GM12892 (cell line): Measurements from ENCODE around the gene KRTAP10-3.

Experiments used
- POLR2A ChIP-seq: IDR thresholded peaks from 2 replicates; pipeline ENCODE4 v1.6.1; 2011; ENCODE audit warnings: low read depth, low read length, control low read depth
- POLR2AphosphoS5 ChIP-seq: IDR thresholded peaks from 2 replicates; pipeline ENCODE4 v1.6.1; 2011; ENCODE audit warnings: low read depth, low read length, control low read depth
- TAF1 ChIP-seq: IDR thresholded peaks from 2 replicates; pipeline ENCODE4 v1.6.1; 2011; ENCODE audit warnings: low read depth, mild to moderate bottlenecking, control low read depth, low read length, borderline replicate concordance

DNA sequence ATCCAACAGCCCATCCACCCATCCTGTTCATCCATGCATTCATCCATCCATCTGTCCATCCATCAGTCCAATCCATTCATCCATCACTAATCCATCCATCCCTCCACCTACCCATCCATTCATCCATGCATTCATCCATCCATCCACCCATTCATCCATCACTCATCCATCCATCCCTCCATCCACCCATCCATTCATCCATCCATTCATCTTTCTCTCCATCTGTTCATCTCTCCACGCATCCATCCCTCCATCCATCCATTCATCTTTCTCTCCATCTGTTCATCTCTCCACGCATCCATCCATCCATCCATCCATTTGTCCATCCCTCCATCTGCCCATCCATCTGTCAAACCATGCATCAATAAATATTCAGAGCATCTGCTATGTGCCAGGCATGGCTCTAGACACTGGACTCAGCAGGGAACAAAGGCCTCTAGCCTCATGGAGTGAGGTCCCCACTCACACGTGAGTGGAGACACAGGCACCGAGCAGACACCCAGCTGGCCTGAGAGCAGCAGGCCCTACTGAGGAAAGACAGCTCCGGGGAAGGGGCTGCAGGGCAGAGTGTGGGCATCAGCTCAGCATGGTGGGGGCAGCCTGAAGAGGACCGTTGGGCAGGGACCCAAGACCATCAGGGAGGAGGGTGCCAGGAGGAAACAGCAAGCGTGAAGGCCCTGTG, 28.2 kb downstream of the KRTAP10-3 start:
- TF ChIP-seq POLR2AphosphoS5, result no peak
- no peak for TF ChIP-seq POLR2A
- TF ChIP-seq TAF1, result no peak
